ENCODE measurements around the gene ZNF512B.

Gene ZNF512B

GRCh38 chr20:63955827-63956663, 13.7 kb downstream of the ZNF512B start, which contains the start of gene UCKL1:
Gene UCKL1, minus strand, starts transcription at chr20:63956416. Its CDS starts 44 bp downstream, at chr20:63956372.
- Histone ChIP-seq H3K27me3 (ENCODE audit: control insufficient read depth, low read length) (no peaks in the 10 kb centered on the region), H3K9me2 (replicated peaks; ENCODE audit: control insufficient read depth, low read length) (no peaks in the 10 kb centered on the region), H4K20me1 (ENCODE audit: control insufficient read depth, insufficient read depth, low read depth, low read length) (peaks cover 11% of the 10 kb centered on the region; the same call in 1 of the 2 replicates), H3K27ac (ENCODE audit: low read depth, low read length) (peak within 1 kb of the TSS; percentile 55), H3F3A (ENCODE audit: control insufficient read depth, insufficient read depth) (0 out of 2 replicates have a peak, but pooled peaks cover 3% of the 10 kb centered on the region), H3K36me3 (ENCODE audit: control insufficient read depth, low read length) (peaks cover 10% of the 10 kb centered on the region; the same call in 1 of the 2 replicates), H3K4me1 (ENCODE audit: control insufficient read depth, low read length) (peaks cover 32% of the 10 kb centered on the region), H3K9me3 (ENCODE audit: control insufficient read depth, insufficient read depth, low read length) (no peaks in the 10 kb centered on the region), H3K4me2 (ENCODE audit: low read length) (peak within 1 kb of the TSS; percentile 86), H3K79me2 (ENCODE audit: control insufficient read depth, low read length) (peaks cover 51% of the 10 kb centered on the region), H3K4me3 (ENCODE audit: low read length) (peak within 1 kb of the TSS; percentile 87)
- TF ChIP-seq EZH2phosphoT487 (IDR thresholded peaks at IDR 0.05; ENCODE audit: borderline replicate concordance, low read length) (no peak), CTCF (IDR thresholded peaks at IDR 0.05; ENCODE audit: low read depth, low read length, poor library complexity, severe bottlenecking) (no peak)

- Histone ChIP-seq H3K9me2 (replicated peaks; ENCODE audit: control insufficient read depth, low read length) (no peaks in the 10 kb centered on the region), H3K27ac (ENCODE audit: low read depth, low read length) (peak overlapping the region; percentile 55), H3K79me2 (ENCODE audit: control insufficient read depth, low read length) (peaks cover 58% of the 10 kb centered on the region), H3K4me3 (ENCODE audit: low read length) (peak overlapping the region; percentile 87), H3K9me3 (ENCODE audit: control insufficient read depth, insufficient read depth, low read length) (no peaks in the 10 kb centered on the region), H3K36me3 (ENCODE audit: control insufficient read depth, low read length) (peaks cover 9% of the 10 kb centered on the region; the same call in 1 of the 2 replicates), H3K27me3 (ENCODE audit: control insufficient read depth, low read length) (no peaks in the 10 kb centered on the region), H4K20me1 (ENCODE audit: control insufficient read depth, insufficient read depth, low read depth, low read length) (peaks cover 15% of the 10 kb centered on the region; the same call in 1 of the 2 replicates), H3K4me1 (ENCODE audit: control insufficient read depth, low read length) (peaks cover 32% of the 10 kb centered on the region), H3K4me2 (ENCODE audit: low read length) (peak overlapping the region; percentile 86), H3F3A (ENCODE audit: control insufficient read depth, insufficient read depth) (peaks cover 4% of the 10 kb centered on the region; the same call in 1 of the 2 replicates)
- TF ChIP-seq EZH2phosphoT487 (IDR thresholded peaks at IDR 0.05; ENCODE audit: borderline replicate concordance, low read length) (no peak), CTCF (IDR thresholded peaks at IDR 0.05; ENCODE audit: low read depth, low read length, poor library complexity, severe bottlenecking) (peak; percentile 44)
Measured at GRCh38 chr20:63955281-63955826, 14.4 kb downstream of the ZNF512B start.

GRCh38 chr20:63953764-63954429, 15.8 kb downstream of the ZNF512B start:
- Histone ChIP-seq H3K79me2 (ENCODE audit: control insufficient read depth, low read length) (peaks cover 72% of the 10 kb centered on the region), H3K4me3 (ENCODE audit: low read length) (no peak overlapping the region), H3K4me2 (ENCODE audit: low read length) (peak overlapping the region; percentile 86; the same call in 1 of the 2 replicates), H3K27me3 (ENCODE audit: control insufficient read depth, low read length) (no peaks in the 10 kb centered on the region), H3F3A (ENCODE audit: control insufficient read depth, insufficient read depth) (peaks cover 10% of the 10 kb centered on the region; the same call in 1 of the 2 replicates), H3K36me3 (ENCODE audit: control insufficient read depth, low read length) (peaks cover 2% of the 10 kb centered on the region; the same call in 1 of the 2 replicates), H3K9me2 (replicated peaks; ENCODE audit: control insufficient read depth, low read length) (no peaks in the 10 kb centered on the region), H3K4me1 (ENCODE audit: control insufficient read depth, low read length) (peaks cover 44% of the 10 kb centered on the region), H4K20me1 (ENCODE audit: control insufficient read depth, insufficient read depth, low read depth, low read length) (peaks cover 22% of the 10 kb centered on the region), H3K9me3 (ENCODE audit: control insufficient read depth, insufficient read depth, low read length) (no peaks in the 10 kb centered on the region), H3K27ac (ENCODE audit: low read depth, low read length) (no peak overlapping the region)
- TF ChIP-seq CTCF (IDR thresholded peaks at IDR 0.05; ENCODE audit: low read depth, low read length, poor library complexity, severe bottlenecking) (no peak), EZH2phosphoT487 (IDR thresholded peaks at IDR 0.05; ENCODE audit: borderline replicate concordance, low read length) (no peak)
